Smooth muscle cell (in vitro differentiated cells): ENCODE results near the gene CIAO3. TPM values are rescaled to one million over a fixed set of nuclear protein-coding genes. Genes with fewer than 3 reads are reported as not detected.

Experiments used
- DNase-seq: peaks from one replicate; lab custom pipeline; 2025; ENCODE audit not compliant: unreplicated experiment; lab: John Stamatoyannopoulos, UW
- H2AFZ ChIP-seq: fragments of 200-600 bp; sonication (generic); 2 replicates; pipeline ENCODE4 v1.6.0; 2016; ENCODE audit warnings: antibody characterized with exemption, low read depth, mild to moderate bottlenecking
- H3F3A ChIP-seq: fragments of 200-600 bp; sonication (generic); 2 replicates; pipeline ENCODE4 v1.6.0; 2017; ENCODE audit warnings: antibody characterized with exemption, low read depth
- H3K27ac ChIP-seq: fragments of 200-600 bp; sonication (generic); 2 replicates; pipeline ENCODE4 v1.5.1; 2016; ENCODE audit warnings: low read depth, mild to moderate bottlenecking
- H3K27me3 ChIP-seq: fragments of 200-600 bp; sonication (generic); 2 replicates; pipeline ENCODE4 v1.6.1; 2016; ENCODE audit warnings: low read depth, mild to moderate bottlenecking
- H3K36me3 ChIP-seq: fragments of 200-600 bp; sonication (generic); 2 replicates; pipeline ENCODE4 v1.5.1; 2016; ENCODE audit warnings: low read depth
- H3K4me1 ChIP-seq: fragments of 200-600 bp; sonication (generic); 2 replicates; pipeline ENCODE4 v1.5.1; 2016; ENCODE audit warnings: low read depth
- H3K4me2 ChIP-seq: fragments of 200-600 bp; sonication (generic); 2 replicates; pipeline ENCODE4 v1.6.0; 2016; ENCODE audit warnings: mild to moderate bottlenecking
- H3K4me3 ChIP-seq: fragments of 200-600 bp; sonication (generic); 2 replicates; pipeline ENCODE4 v1.5.1; 2016; ENCODE audit warnings: mild to moderate bottlenecking
- H3K79me2 ChIP-seq: fragments of 200-600 bp; sonication (generic); 2 replicates; pipeline ENCODE4 v1.6.0; 2016; ENCODE audit warnings: low read depth, mild to moderate bottlenecking
- H3K9ac ChIP-seq: fragments of 200-600 bp; sonication (generic); 2 replicates; pipeline ENCODE4 v1.6.0; 2016; ENCODE audit warnings: low read depth
- H3K9me3 ChIP-seq: fragments of 200-600 bp; sonication (generic); replicated peaks from 2 replicates; pipeline ENCODE4 v1.5.1; 2016; ENCODE audit warnings: low read depth
- H4K20me1 ChIP-seq: fragments of 200-600 bp; sonication (generic); 2 replicates; pipeline ENCODE4 v1.6.0; 2016; ENCODE audit warnings: low read depth
- WGBS: methylation state at CpG from one replicate; pipeline ENCODE4 v1.1.7; 2016; ENCODE audit warnings: low lambda C conversion rate; 5-methylcytosine and 5-hydroxymethylcytosine counted together
- polyA plus RNA-seq: library from polyadenylated mRNA; unstranded; fragments of >200 nt; fragmentation: Nextera tagmentation; extraction: Ambion mirVana; gene quantifications from 2 replicates; pipeline ENCODE4 v1.2.1, GENCODE V29; 2016
- total RNA-seq: library from RNA; depleted of rRNA; stranded (reverse); fragments of >200 nt; gene quantifications from 2 replicates; pipeline ENCODE4 v1.2.3, GENCODE V29; 2014
- TF ChIP-seq, protein P1 (sequence below): fragments of 200-600 bp; sonication (generic); IDR thresholded peaks from 2 replicates; pipeline ENCODE4 v1.5.1; 2017; ENCODE audit warnings: borderline replicate concordance, mild to moderate bottlenecking, antibody characterized with exemption; ENCODE audit not compliant: insufficient read depth, poor library complexity, severe bottlenecking

CIAO3 gene
- total and polyA plus RNA-seq, 2 experiments from 2014 or later, result 19.7 to 39.6 TPM

DNA sequence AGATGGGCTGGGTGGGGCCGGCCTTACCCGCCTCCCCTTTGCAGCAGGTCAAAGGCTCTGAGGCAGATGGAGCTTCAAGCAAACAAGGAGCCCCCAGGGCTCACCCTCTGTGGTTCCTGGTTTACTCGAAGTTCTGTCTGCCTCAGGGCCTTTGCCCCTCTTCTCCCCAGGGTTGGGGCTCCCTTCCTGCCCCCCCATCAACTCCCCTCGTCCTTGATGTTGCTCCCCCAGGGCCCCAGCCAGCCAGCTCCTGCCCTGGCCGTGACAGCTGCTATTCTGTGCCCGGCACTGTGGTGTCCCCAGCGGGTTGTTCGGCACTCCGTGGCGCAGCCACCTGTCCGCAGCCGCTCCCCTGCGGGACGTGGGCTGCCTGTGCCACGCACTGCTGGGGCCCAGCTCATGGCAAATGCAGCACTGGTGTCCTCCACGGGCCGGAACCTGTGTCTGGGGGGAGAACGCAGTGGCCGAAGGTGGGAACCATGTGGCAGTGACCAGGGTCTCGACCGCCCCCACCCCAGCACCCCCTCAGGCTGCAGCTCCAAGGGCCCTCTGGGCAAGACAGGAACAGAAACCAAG lies 30.2 kb downstream of the CIAO3 start:
- WGBS, result 88% methylated on average over 13 of the region's 21 CpGs
- no peak overlapping the region for H3K9ac ChIP-seq

DNA sequence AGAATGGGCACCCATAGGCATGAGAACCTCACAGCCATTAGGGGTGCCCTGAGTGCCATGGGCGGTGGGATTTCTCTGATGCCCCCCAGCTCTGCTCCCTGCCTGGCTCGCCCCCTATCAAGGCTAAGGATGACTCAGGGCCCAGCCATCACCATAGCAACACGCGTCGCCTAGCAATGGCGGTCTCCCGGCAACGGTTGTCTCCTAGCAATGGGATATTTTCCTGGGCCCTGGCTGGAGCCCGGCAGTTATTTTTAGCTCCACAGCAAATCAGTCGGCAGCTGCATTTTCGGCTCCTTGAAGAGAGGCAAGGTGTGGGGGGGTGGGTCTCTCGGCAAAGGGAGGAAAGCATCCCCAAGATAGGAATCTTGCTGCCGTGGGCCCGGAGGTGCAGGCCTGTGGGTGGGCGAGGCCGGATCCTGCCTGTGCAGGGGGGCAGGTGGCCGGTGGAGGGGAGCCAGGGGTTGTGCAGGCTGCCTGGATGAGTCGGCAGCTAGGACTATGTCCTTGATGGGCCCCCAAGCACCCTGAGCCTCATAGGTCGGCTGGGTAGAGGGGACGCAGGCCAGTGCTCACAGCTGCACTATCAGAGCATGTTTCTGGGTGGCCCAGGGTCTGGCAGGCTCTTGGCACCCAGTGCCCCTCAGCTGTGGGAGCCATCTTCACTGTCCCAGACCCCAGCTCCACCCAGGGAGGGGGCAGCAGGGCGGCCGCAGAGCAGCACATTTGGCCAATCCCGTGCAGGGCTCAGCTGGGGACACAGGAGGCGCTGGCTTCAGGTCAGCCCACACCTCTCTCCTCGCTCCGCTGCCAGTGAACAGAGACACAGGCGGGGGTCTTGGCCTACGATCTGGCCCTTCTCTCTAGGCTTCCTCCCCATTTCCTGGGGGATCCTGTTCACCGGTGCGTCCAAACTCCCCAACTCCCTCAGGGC lies 31.0 kb downstream of the CIAO3 start:
- TF ChIP-seq, protein P1, sequence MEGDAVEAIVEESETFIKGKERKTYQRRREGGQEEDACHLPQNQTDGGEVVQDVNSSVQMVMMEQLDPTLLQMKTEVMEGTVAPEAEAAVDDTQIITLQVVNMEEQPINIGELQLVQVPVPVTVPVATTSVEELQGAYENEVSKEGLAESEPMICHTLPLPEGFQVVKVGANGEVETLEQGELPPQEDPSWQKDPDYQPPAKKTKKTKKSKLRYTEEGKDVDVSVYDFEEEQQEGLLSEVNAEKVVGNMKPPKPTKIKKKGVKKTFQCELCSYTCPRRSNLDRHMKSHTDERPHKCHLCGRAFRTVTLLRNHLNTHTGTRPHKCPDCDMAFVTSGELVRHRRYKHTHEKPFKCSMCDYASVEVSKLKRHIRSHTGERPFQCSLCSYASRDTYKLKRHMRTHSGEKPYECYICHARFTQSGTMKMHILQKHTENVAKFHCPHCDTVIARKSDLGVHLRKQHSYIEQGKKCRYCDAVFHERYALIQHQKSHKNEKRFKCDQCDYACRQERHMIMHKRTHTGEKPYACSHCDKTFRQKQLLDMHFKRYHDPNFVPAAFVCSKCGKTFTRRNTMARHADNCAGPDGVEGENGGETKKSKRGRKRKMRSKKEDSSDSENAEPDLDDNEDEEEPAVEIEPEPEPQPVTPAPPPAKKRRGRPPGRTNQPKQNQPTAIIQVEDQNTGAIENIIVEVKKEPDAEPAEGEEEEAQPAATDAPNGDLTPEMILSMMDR, result no peak
- H3K36me3 ChIP-seq, result no peaks in the 10 kb centered on the region
- H3K9me3 ChIP-seq, result no peaks in the 10 kb centered on the region
- no peak overlapping the region for H2AFZ ChIP-seq
- no peak overlapping the region for H3K4me2 ChIP-seq
- WGBS, result 60% methylated on average over 29 of the region's 30 CpGs
- DNase-seq, result peak; percentile 16
- no peak overlapping the region for H3K27ac ChIP-seq
- H3F3A ChIP-seq, result no peaks in the 10 kb centered on the region
- H3K9ac ChIP-seq, result no peak overlapping the region
- H4K20me1 ChIP-seq, result no peaks in the 10 kb centered on the region
- H3K79me2 ChIP-seq, result no peaks in the 10 kb centered on the region
- peaks cover 41% of the 10 kb centered on the region for H3K27me3 ChIP-seq
- peaks cover 8% of the 10 kb centered on the region for H3K4me1 ChIP-seq
- no peak overlapping the region for H3K4me3 ChIP-seq

More for the DNA sequence above, 30.2 kb downstream of the CIAO3 start:
- no peaks in the 10 kb centered on the region for H3K79me2 ChIP-seq
- H3F3A ChIP-seq, result no peaks in the 10 kb centered on the region
- no peak overlapping the region for H3K4me2 ChIP-seq
- H3K4me3 ChIP-seq, result no peak overlapping the region
- no peaks in the 10 kb centered on the region for H4K20me1 ChIP-seq
- H3K27ac ChIP-seq, result no peak overlapping the region
- peaks cover 8% of the 10 kb centered on the region for H3K4me1 ChIP-seq
- TF ChIP-seq, protein P1, result no peak
- DNase-seq, result no peak
- H3K36me3 ChIP-seq, result no peaks in the 10 kb centered on the region
- H3K27me3 ChIP-seq, result peaks cover 35% of the 10 kb centered on the region
- H3K9me3 ChIP-seq, result no peaks in the 10 kb centered on the region
- no peak overlapping the region for H2AFZ ChIP-seq

DNA sequence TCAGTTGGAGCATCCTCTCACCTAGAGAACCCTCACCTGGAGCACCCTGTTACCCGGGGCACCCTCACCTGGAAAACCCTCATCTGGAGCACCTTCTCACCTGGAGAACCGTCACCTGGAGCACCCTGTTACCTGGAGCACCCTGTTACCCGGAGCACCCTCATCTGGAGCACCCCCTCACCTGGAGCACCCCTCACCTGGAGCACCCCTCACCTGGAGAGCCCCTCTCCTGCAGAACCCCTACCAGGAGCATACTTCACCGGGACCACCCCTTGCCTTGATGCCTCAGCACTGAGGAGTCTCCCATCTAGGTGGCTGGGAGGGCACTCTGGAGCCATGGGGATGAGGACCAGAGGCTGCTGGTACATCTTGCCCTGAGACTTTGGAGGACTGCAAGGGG lies 31.8 kb downstream of the CIAO3 start:
- 59% methylated on average over 4 of the region's 4 CpGs for WGBS
- TF ChIP-seq, protein P1, result no peak
- Histone ChIP-seq H2AFZ (no peak overlapping the region), H3K4me3 (no peak overlapping the region), H3K27me3 (peaks cover 49% of the 10 kb centered on the region), H3K4me1 (peaks cover 4% of the 10 kb centered on the region), H3K79me2 (no peaks in the 10 kb centered on the region), H3K4me2 (no peak overlapping the region), H3K36me3 (no peaks in the 10 kb centered on the region), H4K20me1 (no peaks in the 10 kb centered on the region), H3K9me3 (no peaks in the 10 kb centered on the region), H3K27ac (no peak overlapping the region), H3K9ac (no peak overlapping the region), H3F3A (no peaks in the 10 kb centered on the region)
- DNase-seq, result no peak
